Fibroblast of the aortic adventitia (primary cell): ENCODE measurements around the gene TNPO2. TPM values are rescaled to one million over a fixed set of nuclear protein-coding genes. Genes with fewer than 3 reads are reported as not detected.
"Not testable (repeated sequence)": the region's sequence is repeated elsewhere in the genome, so short reads cannot be mapped to it uniquely, and the experiment has no call there.

ENCODE experiments used
- DNase-seq: peaks from one replicate; pipeline ENCODE4 v3.0.0-alpha.2; 2010; ENCODE audit warnings: low read depth
- H3K4me3 ChIP-seq: 2 replicates; pipeline ENCODE4 v1.5.1; 2011; ENCODE audit warnings: low read depth, mild to moderate bottlenecking, control low read depth, low read length, moderate library complexity
- total RNA-seq: library from RNA; depleted of rRNA; stranded (reverse); fragments of >200 nt; gene quantifications from 2 replicates; pipeline ENCODE4 v1.2.3, GENCODE V29; 2012; ENCODE audit warnings: low replicate concordance
- TF ChIP-seq, protein P1 (sequence below): IDR thresholded peaks from 2 replicates; pipeline ENCODE4 v1.5.1; 2011; ENCODE audit warnings: mild to moderate bottlenecking, low read length, control low read depth, inconsistent platforms; ENCODE audit not compliant: insufficient read depth

Gene TNPO2
- total RNA-seq, 1 donor = 57.3 TPM

GRCh38 chr19:12720851-12721655 is 2.7 kb downstream of the TNPO2 start:
- DNase-seq = peak; percentile 17
- peak overlapping the region; percentile 84 for H3K4me3 ChIP-seq
- TF ChIP-seq, protein P1, sequence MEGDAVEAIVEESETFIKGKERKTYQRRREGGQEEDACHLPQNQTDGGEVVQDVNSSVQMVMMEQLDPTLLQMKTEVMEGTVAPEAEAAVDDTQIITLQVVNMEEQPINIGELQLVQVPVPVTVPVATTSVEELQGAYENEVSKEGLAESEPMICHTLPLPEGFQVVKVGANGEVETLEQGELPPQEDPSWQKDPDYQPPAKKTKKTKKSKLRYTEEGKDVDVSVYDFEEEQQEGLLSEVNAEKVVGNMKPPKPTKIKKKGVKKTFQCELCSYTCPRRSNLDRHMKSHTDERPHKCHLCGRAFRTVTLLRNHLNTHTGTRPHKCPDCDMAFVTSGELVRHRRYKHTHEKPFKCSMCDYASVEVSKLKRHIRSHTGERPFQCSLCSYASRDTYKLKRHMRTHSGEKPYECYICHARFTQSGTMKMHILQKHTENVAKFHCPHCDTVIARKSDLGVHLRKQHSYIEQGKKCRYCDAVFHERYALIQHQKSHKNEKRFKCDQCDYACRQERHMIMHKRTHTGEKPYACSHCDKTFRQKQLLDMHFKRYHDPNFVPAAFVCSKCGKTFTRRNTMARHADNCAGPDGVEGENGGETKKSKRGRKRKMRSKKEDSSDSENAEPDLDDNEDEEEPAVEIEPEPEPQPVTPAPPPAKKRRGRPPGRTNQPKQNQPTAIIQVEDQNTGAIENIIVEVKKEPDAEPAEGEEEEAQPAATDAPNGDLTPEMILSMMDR = no peak

DNA sequence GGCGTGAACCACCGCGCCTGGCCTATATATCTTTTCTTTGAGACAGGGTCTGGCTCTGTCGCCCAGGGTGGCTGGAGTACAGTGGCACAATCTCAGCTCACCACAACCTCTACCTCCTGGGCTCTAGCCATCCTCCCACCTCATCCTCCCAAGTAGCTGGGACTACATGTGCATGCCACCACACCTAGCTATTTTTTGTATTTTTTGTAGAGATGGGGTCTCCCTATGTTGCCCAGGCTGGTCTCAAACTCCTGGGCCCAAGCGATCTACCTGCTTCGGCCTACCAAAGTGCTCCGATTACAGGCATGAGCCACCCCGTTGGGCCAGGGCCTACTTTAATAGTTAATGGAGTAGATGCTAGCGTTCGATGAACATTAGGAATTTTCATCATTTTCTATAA is 3.4 kb downstream of the TNPO2 start:
- no peak for DNase-seq
- TF ChIP-seq, protein P1 = no peak
- peak overlapping the region; percentile 84 for H3K4me3 ChIP-seq

DNA sequence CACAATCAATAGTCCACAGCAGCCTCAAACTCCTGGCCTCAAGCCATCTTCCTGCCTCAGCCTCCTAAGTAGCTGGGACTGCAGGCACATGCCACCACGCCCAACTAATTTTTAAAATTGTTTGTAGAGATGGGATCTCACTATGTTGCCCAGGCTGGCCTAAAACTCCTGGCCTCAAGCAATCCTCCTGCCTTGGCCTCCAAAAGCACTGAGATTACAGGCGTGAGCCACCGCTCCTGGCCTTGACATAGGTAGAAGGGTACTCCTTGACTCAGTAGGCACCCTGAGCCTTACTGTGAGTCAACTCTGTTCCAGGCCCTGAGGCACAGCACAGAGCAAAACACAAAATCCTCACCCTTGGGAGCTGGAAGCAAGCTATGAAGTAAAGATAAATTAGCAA is 7.8 kb downstream of the TNPO2 start:
- TF ChIP-seq, protein P1 = no peak
- no peak overlapping the region for H3K4me3 ChIP-seq
- no peak for DNase-seq

DNA sequence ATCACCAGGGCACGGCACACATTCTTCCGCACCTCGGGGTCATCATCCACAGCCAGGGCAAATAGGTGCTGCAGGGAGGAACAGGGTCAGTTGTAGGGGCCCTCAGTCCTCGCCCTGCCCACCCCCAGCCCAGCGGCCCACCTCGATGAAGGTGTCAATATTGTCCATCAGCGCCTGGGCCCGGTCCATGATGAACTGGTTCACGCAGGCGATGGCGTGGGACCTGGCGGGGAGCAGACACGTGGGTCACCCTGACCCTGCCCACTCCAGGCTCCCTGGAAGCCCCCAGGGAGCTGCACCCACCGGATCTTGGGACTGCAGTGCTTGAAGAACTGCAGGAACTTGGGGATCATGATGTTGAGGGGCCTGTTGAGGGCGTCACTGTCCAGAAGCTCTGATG is 8.6 kb downstream of the TNPO2 start:
- DNase-seq = no peak
- TF ChIP-seq, protein P1 = no peak
- no peak overlapping the region for H3K4me3 ChIP-seq

DNA sequence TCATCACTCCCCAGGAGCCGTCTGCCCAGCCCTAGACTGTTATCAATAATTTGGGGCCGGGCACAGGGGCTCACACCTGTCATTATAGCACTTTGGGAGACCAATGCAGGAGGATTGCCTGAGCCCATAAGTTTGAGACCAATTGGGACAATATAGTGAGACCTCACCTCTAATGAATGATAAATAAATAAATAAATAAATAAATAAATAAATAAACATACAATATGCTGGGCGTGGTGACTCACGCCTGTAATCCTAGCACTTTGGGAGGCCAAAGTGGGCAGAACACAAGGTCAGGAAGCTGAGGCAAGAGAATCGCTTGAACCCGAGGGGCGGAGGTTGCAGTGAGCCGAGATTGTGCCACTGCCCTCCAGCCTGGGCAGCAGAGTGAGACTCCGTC is 10.4 kb downstream of the TNPO2 start:
- H3K4me3 ChIP-seq, DNase-seq: not testable (repeated sequence)

- not testable (repeated sequence) for H3K4me3 ChIP-seq, DNase-seq
Measured at GRCh38 chr19:12712077-12712476, 11.7 kb downstream of the TNPO2 start.

DNA sequence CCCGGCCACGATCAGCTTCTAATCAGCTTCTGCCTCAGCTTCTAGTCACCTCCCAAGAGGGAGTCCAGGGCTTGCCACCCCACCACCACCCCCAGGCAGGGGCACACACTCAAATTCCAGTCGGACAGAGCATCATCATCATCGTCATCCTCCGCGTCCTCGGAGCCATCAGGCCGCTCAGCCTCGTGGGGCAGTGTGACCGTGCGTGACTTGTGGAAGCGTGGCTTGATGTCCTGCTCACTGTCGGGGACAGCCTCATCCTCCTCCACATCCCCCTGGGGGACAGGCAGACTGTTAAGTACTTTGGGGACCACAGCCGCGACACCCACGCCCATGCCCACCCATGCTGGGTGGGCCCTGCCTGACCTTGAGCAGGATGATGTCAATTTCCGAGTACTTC is 12.5 kb downstream of the TNPO2 start:
- TF ChIP-seq, protein P1 = no peak
- no peak for DNase-seq
- H3K4me3 ChIP-seq = no peak overlapping the region

GRCh38 chr19:12708641-12709040 is 15.1 kb downstream of the TNPO2 start:
- DNase-seq = no peak
- no peak overlapping the region for H3K4me3 ChIP-seq
- TF ChIP-seq, protein P1 = no peak
